ENCODE measurements around the gene STK4. TPM values are rescaled to one million over a fixed set of nuclear protein-coding genes. Genes with fewer than 3 reads are reported as not detected.
"Not testable (repeated sequence)": the region's sequence is repeated elsewhere in the genome, so short reads cannot be mapped to it uniquely, and the experiment has no call there.

The STK4 gene
- total RNA-seq, 2 experiments from 2014 or later: 151 to 170 TPM

- H3K9me3 Mint-ChIP-seq (ENCODE audit: low read depth): no peaks in the 10 kb centered on the region
- ATAC-seq: peak; percentile 72
- H3K36me3 Mint-ChIP-seq: peaks cover 57% of the 10 kb centered on the region
- CTCF ChIA-PET: interaction anchor here (0.8 to 5.1 kb wide), 24 partner anchors 8 to 283 kb away, joined by 3 to 35 read pairs (median 4); no protein-coding TSS in a partner anchor
- H3K27me3 Mint-ChIP-seq: no peaks in the 10 kb centered on the region
- H3K4me1 Mint-ChIP-seq: peaks cover 31% of the 10 kb centered on the region
- H3K27ac Mint-ChIP-seq: peak overlapping the region; percentile 25
- DNase-seq: peak; percentile 61
- H3K4me3 Mint-ChIP-seq: no peak overlapping the region
Observed at GRCh38 chr20:45011108-45011526, 44.8 kb downstream of the STK4 start.

- Mint-ChIP-seq H3K4me3 (no peak overlapping the region), H3K4me1 (peaks cover 37% of the 10 kb centered on the region), H3K27me3 (no peaks in the 10 kb centered on the region), H3K9me3 (ENCODE audit: low read depth) (no peaks in the 10 kb centered on the region), H3K36me3 (peaks cover 58% of the 10 kb centered on the region), H3K27ac (no peak overlapping the region)
- CTCF ChIA-PET: interaction anchor here (0.7 to 5.1 kb wide), 8 partner anchors 16 to 434 kb away, joined by 3 to 35 read pairs (median 6); no protein-coding TSS in a partner anchor
- no peak for DNase-seq
- no peak for ATAC-seq
Observed at GRCh38 chr20:45012682-45013302, 46.5 kb downstream of the STK4 start.

GRCh38 chr20:45014131-45014530 lies 47.8 kb downstream of the STK4 start:
- H3K27me3 Mint-ChIP-seq; DNase-seq; H3K4me3 Mint-ChIP-seq; ATAC-seq; H3K27ac Mint-ChIP-seq; H3K9me3 Mint-ChIP-seq (ENCODE audit: low read depth): not testable (repeated sequence)
- Mint-ChIP-seq H3K36me3 (peaks cover 53% of the 10 kb centered on the region), H3K4me1 (peaks cover 41% of the 10 kb centered on the region)
- CTCF ChIA-PET: interaction anchor here (0.7 to 5.1 kb wide), 5 partner anchors 17 to 279 kb away, joined by 3 to 35 read pairs (median 6); no protein-coding TSS in a partner anchor

GRCh38 chr20:45014671-45015415 lies 48.5 kb downstream of the STK4 start:
- CTCF ChIA-PET: interaction anchor here (1.0 to 5.1 kb wide), 3 partner anchors 18 to 81 kb away, joined by 3 to 35 read pairs (median 3); no protein-coding TSS in a partner anchor
- no peak overlapping the region for H3K4me3 Mint-ChIP-seq
- peaks cover 42% of the 10 kb centered on the region for H3K4me1 Mint-ChIP-seq
- ATAC-seq (no peak), DNase-seq (no peak)
- no peaks in the 10 kb centered on the region for H3K27me3 Mint-ChIP-seq
- H3K27ac Mint-ChIP-seq: no peak overlapping the region
- H3K9me3 Mint-ChIP-seq (ENCODE audit: low read depth): no peaks in the 10 kb centered on the region
- H3K36me3 Mint-ChIP-seq: peaks cover 53% of the 10 kb centered on the region

GRCh38 chr20:45016089-45016671 lies 49.9 kb downstream of the STK4 start:
- Mint-ChIP-seq H3K4me1 (peaks cover 42% of the 10 kb centered on the region), H3K27ac (no peak overlapping the region), H3K9me3 (ENCODE audit: low read depth) (no peaks in the 10 kb centered on the region), H3K27me3 (no peaks in the 10 kb centered on the region), H3K4me3 (no peak overlapping the region), H3K36me3 (peaks cover 52% of the 10 kb centered on the region)
- ATAC-seq (no peak), DNase-seq (no peak)
- CTCF ChIA-PET: interaction anchor here (0.9 to 1.3 kb wide), 3 partner anchors 38 to 123 kb away, joined by 3 read pairs; no protein-coding TSS in a partner anchor

- H3K27me3 Mint-ChIP-seq: no peaks in the 10 kb centered on the region
- H3K4me1 Mint-ChIP-seq: peaks cover 44% of the 10 kb centered on the region
- ATAC-seq (no peak), DNase-seq (no peak)
- H3K9me3 Mint-ChIP-seq (ENCODE audit: low read depth): no peaks in the 10 kb centered on the region
- H3K36me3 Mint-ChIP-seq: peaks cover 55% of the 10 kb centered on the region
- H3K4me3 Mint-ChIP-seq: no peak overlapping the region
- H3K27ac Mint-ChIP-seq: peak overlapping the region; percentile 22
- CTCF ChIA-PET: interaction anchor here (1.2 kb wide), 1 partner anchor 122 kb away, joined by 3 read pairs; no protein-coding TSS in a partner anchor
Observed at GRCh38 chr20:45017281-45017680, 51.0 kb downstream of the STK4 start.

- peaks cover 58% of the 10 kb centered on the region for H3K36me3 Mint-ChIP-seq
Observed at GRCh38 chr20:45017857-45018256, 51.5 kb downstream of the STK4 start.

GRCh38 chr20:45019027-45019761 lies 52.9 kb downstream of the STK4 start:
- CTCF ChIA-PET: interaction anchor here (0.6 to 2.2 kb wide), 5 partner anchors 11 to 613 kb away, joined by 3 to 8 read pairs (median 4); no protein-coding TSS in a partner anchor
- H3K9me3 Mint-ChIP-seq (ENCODE audit: low read depth): no peaks in the 10 kb centered on the region
- H3K36me3 Mint-ChIP-seq: peaks cover 59% of the 10 kb centered on the region
- DNase-seq (no peak), ATAC-seq (no peak)
- no peak overlapping the region for H3K27ac Mint-ChIP-seq
- H3K4me3 Mint-ChIP-seq: no peak overlapping the region
- peaks cover 38% of the 10 kb centered on the region for H3K4me1 Mint-ChIP-seq
- no peaks in the 10 kb centered on the region for H3K27me3 Mint-ChIP-seq

More at GRCh38 chr20:45017857-45018256, 51.5 kb downstream of the STK4 start:
- Mint-ChIP-seq H3K4me1 (peaks cover 44% of the 10 kb centered on the region), H3K27ac (no peak overlapping the region), H3K9me3 (ENCODE audit: low read depth) (no peaks in the 10 kb centered on the region), H3K4me3 (no peak overlapping the region), H3K27me3 (no peaks in the 10 kb centered on the region)
- CTCF ChIA-PET: interaction anchor here (1.0 kb wide), 1 partner anchor 50 kb away, joined by 3 read pairs; no protein-coding TSS in a partner anchor
- DNase-seq (no peak), ATAC-seq (no peak)

GRCh38 chr20:45019762-45020123 lies 53.4 kb downstream of the STK4 start:
- H3K36me3 Mint-ChIP-seq: peaks cover 60% of the 10 kb centered on the region
- no peaks in the 10 kb centered on the region for H3K27me3 Mint-ChIP-seq
- ATAC-seq: no peak
- CTCF ChIA-PET: interaction anchor here (0.8 to 2.2 kb wide), 5 partner anchors 12 to 274 kb away, joined by 3 to 8 read pairs (median 4); no protein-coding TSS in a partner anchor
- H3K4me3 Mint-ChIP-seq: no peak overlapping the region
- peaks cover 35% of the 10 kb centered on the region for H3K4me1 Mint-ChIP-seq
- no peaks in the 10 kb centered on the region for H3K9me3 Mint-ChIP-seq (ENCODE audit: low read depth)
- no peak overlapping the region for H3K27ac Mint-ChIP-seq
- no peak for DNase-seq

- no peaks in the 10 kb centered on the region for H3K27me3 Mint-ChIP-seq
- no peak for DNase-seq
- peak overlapping the region; percentile 40 for H3K27ac Mint-ChIP-seq
- peaks cover 61% of the 10 kb centered on the region for H3K36me3 Mint-ChIP-seq
- H3K9me3 Mint-ChIP-seq (ENCODE audit: low read depth): no peaks in the 10 kb centered on the region
- ATAC-seq: no peak
- no peak overlapping the region for H3K4me3 Mint-ChIP-seq
- CTCF ChIA-PET: interaction anchor here (0.8 to 2.2 kb wide), 7 partner anchors 9 to 274 kb away, joined by 3 to 8 read pairs (median 4); no protein-coding TSS in a partner anchor
- H3K4me1 Mint-ChIP-seq: peaks cover 31% of the 10 kb centered on the region
Observed at GRCh38 chr20:45020236-45020886, 54.0 kb downstream of the STK4 start.

GRCh38 chr20:45021631-45022030 lies 55.3 kb downstream of the STK4 start:
- Mint-ChIP-seq H3K27me3 (no peaks in the 10 kb centered on the region), H3K9me3 (ENCODE audit: low read depth) (no peaks in the 10 kb centered on the region), H3K27ac (no peak overlapping the region), H3K36me3 (peaks cover 65% of the 10 kb centered on the region), H3K4me1 (peaks cover 28% of the 10 kb centered on the region), H3K4me3 (no peak overlapping the region)
- ATAC-seq (no peak), DNase-seq (no peak)
- CTCF ChIA-PET: interaction anchor here (1.6 to 1.7 kb wide), 2 partner anchors 11 to 22 kb away, joined by 3 to 6 read pairs; no protein-coding TSS in a partner anchor

GRCh38 chr20:45023140-45023539 lies 56.8 kb downstream of the STK4 start:
- not testable (repeated sequence) for ATAC-seq; H3K27me3 Mint-ChIP-seq; H3K9me3 Mint-ChIP-seq (ENCODE audit: low read depth); DNase-seq; H3K4me3 Mint-ChIP-seq
- Mint-ChIP-seq H3K4me1 (peaks cover 29% of the 10 kb centered on the region), H3K36me3 (peaks cover 62% of the 10 kb centered on the region), H3K27ac (peak overlapping the region; percentile 3)
- CTCF ChIA-PET: interaction anchor here (0.7 kb wide), 1 partner anchor 30 kb away, joined by 3 read pairs; no protein-coding TSS in a partner anchor
